ENCODE results near the gene CLNK. TPM values are rescaled to one million over a fixed set of nuclear protein-coding genes. Genes with fewer than 3 reads are reported as not detected.

CLNK gene
- total and polyA plus RNA-seq, 10 donors, result 0.39 to 2.8 (median 1.3) TPM

DNA sequence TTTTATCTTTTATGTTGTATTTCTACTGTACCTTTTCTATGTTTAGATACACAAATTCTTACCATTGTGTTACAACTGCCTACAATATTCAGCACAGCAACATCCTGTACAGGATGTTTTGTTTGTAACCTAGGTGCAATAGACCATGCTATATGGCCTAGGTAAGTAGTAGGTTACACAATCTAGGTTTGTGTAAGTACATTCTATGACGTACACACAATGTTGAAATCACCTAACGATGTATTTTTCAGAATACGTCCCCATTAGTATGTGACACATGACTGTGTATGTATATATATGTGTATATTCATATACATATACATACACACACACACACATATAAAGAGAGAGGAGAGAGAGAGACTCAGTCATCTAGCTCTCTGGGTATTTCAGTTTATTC lies 103.5 kb downstream of the CLNK start:
- Histone ChIP-seq H3K27me3 (replicated peaks in 1 of 7) (no peaks in the 10 kb centered on the region), H3K4me1 (peaks cover 12 to 43% (median 24%) of the 10 kb centered on the region in 6 donors), H3K9me3 (no peaks in the 10 kb centered on the region), H3K27ac (no peak overlapping the region), H3K4me3 (no peak overlapping the region), H3K36me3 (no peaks in the 10 kb centered on the region)
- intact Hi-C loops (cut with DNase I; ENCODE audit: low total_unique reads), result loop anchor here (5.0 kb wide), 1 partner anchor 846 kb away; the partner anchor contains the start of gene HS3ST1
- 53 to 91% (median 76%) methylated on average over 3 of the region's 3 CpGs for WGBS, 5 donors
- DNase-seq, result no peak
- TF ChIP-seq POLR2A (IDR thresholded peaks at IDR 0.05) (no peak), POLR2AphosphoS5 (IDR thresholded peaks at IDR 0.05) (no peak)
- TF ChIP-seq, protein P1, sequence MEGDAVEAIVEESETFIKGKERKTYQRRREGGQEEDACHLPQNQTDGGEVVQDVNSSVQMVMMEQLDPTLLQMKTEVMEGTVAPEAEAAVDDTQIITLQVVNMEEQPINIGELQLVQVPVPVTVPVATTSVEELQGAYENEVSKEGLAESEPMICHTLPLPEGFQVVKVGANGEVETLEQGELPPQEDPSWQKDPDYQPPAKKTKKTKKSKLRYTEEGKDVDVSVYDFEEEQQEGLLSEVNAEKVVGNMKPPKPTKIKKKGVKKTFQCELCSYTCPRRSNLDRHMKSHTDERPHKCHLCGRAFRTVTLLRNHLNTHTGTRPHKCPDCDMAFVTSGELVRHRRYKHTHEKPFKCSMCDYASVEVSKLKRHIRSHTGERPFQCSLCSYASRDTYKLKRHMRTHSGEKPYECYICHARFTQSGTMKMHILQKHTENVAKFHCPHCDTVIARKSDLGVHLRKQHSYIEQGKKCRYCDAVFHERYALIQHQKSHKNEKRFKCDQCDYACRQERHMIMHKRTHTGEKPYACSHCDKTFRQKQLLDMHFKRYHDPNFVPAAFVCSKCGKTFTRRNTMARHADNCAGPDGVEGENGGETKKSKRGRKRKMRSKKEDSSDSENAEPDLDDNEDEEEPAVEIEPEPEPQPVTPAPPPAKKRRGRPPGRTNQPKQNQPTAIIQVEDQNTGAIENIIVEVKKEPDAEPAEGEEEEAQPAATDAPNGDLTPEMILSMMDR (IDR thresholded peaks at IDR 0.05 in 8 of 11, conservative IDR thresholded peaks at IDR 0.05 in 3 of 11), result no peak

DNA sequence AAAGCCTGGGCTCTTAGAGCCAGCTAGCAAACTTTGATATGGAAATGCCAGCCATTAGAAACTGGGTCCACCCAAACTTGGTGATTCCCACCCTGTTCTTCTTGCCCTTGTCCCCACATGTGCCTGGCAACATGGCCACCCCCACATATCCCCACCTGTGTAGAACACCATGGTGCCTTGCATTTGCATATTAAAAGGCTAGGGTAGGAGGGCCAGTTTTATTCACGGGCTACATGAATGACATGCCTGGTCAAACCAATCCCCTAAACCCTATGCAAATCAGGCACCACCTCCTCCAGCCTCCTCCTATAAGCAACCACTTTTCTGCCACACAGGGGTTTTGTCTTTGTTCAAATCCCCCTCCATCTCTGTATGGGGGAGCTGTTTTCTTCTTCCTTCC lies 104.9 kb downstream of the CLNK start:
- TF ChIP-seq, protein P1 (IDR thresholded peaks at IDR 0.05 in 8 of 11, conservative IDR thresholded peaks at IDR 0.05 in 3 of 11), result no peak

DNA sequence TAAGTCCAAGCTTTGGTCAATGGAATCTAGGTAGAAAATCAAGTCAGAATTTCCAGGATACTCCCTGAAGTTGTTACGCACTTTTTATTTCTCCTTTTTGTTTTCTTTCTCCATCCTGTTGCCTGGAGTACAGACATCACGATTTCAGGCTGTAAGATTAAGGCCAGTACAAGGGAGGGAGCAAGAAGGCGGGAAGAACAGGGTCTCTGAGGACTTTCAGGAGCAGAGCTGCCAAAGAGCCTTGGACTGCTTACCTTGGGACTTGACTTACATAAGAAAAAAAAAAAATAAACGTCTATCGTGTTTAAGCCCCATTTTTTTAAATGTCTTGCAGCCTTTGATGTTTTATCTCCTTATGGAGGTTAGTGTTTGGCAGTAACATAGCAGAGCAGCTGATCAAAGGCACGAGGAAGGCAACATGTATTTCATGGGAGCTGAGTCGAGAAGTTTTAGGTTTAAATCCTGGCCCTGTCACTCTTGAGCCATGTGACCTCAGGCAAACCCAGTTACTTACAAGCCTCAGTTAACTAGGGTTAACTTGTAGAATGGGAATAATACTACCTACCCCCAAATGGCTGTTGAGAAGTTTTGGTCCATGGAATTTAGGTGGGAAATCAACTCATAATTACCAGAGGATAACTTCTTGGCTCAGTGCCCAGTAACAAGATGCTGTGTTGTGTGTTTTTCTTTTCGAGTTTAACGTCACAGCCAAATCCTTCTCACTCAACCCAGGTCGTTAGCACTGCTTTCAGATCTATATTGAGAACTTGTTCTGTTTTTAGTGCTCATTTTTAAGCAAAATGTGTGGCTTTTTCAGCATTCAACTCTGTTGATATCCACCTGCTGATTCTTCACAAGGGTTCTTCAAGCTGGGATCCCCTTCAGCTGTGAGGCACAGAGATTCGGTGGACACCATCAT lies 106.8 kb downstream of the CLNK start:
- Histone ChIP-seq H3K4me1 (peaks cover 0 to 26% (median 12%) of the 10 kb centered on the region in 6 donors), H3K36me3 (no peaks in the 10 kb centered on the region), H3K27ac (no peak overlapping the region), H3K4me3 (no peak overlapping the region), H3K9me3 (no peaks in the 10 kb centered on the region), H3K27me3 (replicated peaks in 1 of 7) (no peaks in the 10 kb centered on the region)
- intact Hi-C loops (cut with DNase I; ENCODE audit: low total_unique reads), result no loop called here
- DNase-seq, result no peak
- WGBS, 5 donors, result 53 to 71% (median 65%) methylated on average over 11 of the region's 11 CpGs
- TF ChIP-seq, protein P1 (IDR thresholded peaks at IDR 0.05 in 8 of 11, conservative IDR thresholded peaks at IDR 0.05 in 3 of 11), result no peak
- TF ChIP-seq POLR2A (IDR thresholded peaks at IDR 0.05), result no peak
- TF ChIP-seq POLR2AphosphoS5 (IDR thresholded peaks at IDR 0.05), result no peak

More for the DNA sequence above, 104.9 kb downstream of the CLNK start:
- no peak for DNase-seq
- no peak overlapping the region for H3K4me3 ChIP-seq
- H3K9me3 ChIP-seq, result no peaks in the 10 kb centered on the region
- H3K27ac ChIP-seq, result no peak overlapping the region
- H3K36me3 ChIP-seq, result no peaks in the 10 kb centered on the region
- H3K27me3 ChIP-seq (replicated peaks in 1 of 7), result no peaks in the 10 kb centered on the region
- peaks cover 12 to 41% (median 24%) of the 10 kb centered on the region in 6 donors for H3K4me1 ChIP-seq
- 68 to 92% (median 75%) methylated on average over 1 of the region's 1 CpG for WGBS, 5 donors
- intact Hi-C loops (cut with DNase I; ENCODE audit: low total_unique reads), result loop anchor here (5.0 kb wide), 1 partner anchor 848 kb away; the partner anchor contains the start of gene HS3ST1

DNA sequence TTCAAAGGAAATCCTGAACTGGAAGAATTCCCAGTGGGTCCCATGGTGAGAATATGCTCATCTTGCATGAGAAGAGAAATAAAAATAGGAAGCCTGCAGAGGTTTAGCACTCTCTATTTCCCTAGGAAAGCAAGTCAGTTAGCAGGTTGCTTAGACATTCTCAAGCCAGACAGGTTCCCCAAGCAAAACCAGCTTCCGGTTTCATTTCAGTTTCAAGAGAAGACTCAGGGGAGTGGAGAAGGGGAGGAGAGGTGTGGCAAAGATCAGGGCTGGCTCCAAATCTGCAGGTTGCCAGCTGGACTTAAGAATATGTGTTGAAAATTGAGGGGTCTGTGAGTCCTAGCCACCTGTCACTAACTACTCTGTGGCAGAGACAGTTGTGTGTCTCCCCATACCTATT lies 107.5 kb downstream of the CLNK start:
- intact Hi-C loops (cut with DNase I; ENCODE audit: low total_unique reads), result no loop called here
- 0 to 27% (median 6%) methylated on average over 1 of the region's 1 CpG for WGBS, 5 donors
- TF ChIP-seq POLR2A (IDR thresholded peaks at IDR 0.05), result no peak
- H3K9me3 ChIP-seq, result no peaks in the 10 kb centered on the region
- no peak for DNase-seq
- H3K27me3 ChIP-seq (replicated peaks in 1 of 7), result no peaks in the 10 kb centered on the region
- no peak overlapping the region for H3K4me3 ChIP-seq
- H3K27ac ChIP-seq, result no peak overlapping the region
- H3K36me3 ChIP-seq, result no peaks in the 10 kb centered on the region
- H3K4me1 ChIP-seq, result peaks cover 0 to 21% (median 12%) of the 10 kb centered on the region in 6 donors
